ENCODE data around the gene PUS3.

The PUS3 gene

GRCh38 chr11:125883375-125883774 lies 19.6 kb downstream of the PUS3 start:
- no peak overlapping the region for H3K4me3 ChIP-seq (IDR thresholded peaks at IDR 0.05; ENCODE audit: insufficient read depth, low read depth, low read length)
- no peak overlapping the region for H3K9ac ChIP-seq
- H2AFZ ChIP-seq (ENCODE audit: low read depth) = no peak overlapping the region
- H3K4me2 ChIP-seq = no peak overlapping the region
- no peak for TF ChIP-seq CTCF (conservative IDR thresholded peaks at IDR 0.05; ENCODE audit: low read depth, low read length)
- no peaks in the 10 kb centered on the region for H3K79me2 ChIP-seq (ENCODE audit: insufficient read depth, low read depth)
- no peaks in the 10 kb centered on the region for H3K27me3 ChIP-seq (ENCODE audit: insufficient read depth, low read depth)
- H3K4me1 ChIP-seq (ENCODE audit: low read depth, poor library complexity, severe bottlenecking) = no peaks in the 10 kb centered on the region
- no peaks in the 10 kb centered on the region for H3K36me3 ChIP-seq (ENCODE audit: insufficient read depth)
- H3K27ac ChIP-seq = no peak overlapping the region
- no peaks in the 10 kb centered on the region for H4K20me1 ChIP-seq (ENCODE audit: insufficient read depth)

GRCh38 chr11:125881291-125881690 lies 21.7 kb downstream of the PUS3 start:
- Histone ChIP-seq H3K79me2 (ENCODE audit: insufficient read depth, low read depth) (no peaks in the 10 kb centered on the region), H3K4me2 (no peak overlapping the region), H3K27ac (no peak overlapping the region), H3K9ac (no peak overlapping the region), H2AFZ (ENCODE audit: low read depth) (no peak overlapping the region), H4K20me1 (ENCODE audit: insufficient read depth) (no peaks in the 10 kb centered on the region), H3K27me3 (ENCODE audit: insufficient read depth, low read depth) (no peaks in the 10 kb centered on the region), H3K36me3 (ENCODE audit: insufficient read depth) (no peaks in the 10 kb centered on the region), H3K4me1 (ENCODE audit: low read depth, poor library complexity, severe bottlenecking) (no peaks in the 10 kb centered on the region), H3K4me3 (IDR thresholded peaks at IDR 0.05; ENCODE audit: insufficient read depth, low read depth, low read length) (no peak overlapping the region)
- TF ChIP-seq CTCF (conservative IDR thresholded peaks at IDR 0.05; ENCODE audit: low read depth, low read length) = no peak

- Histone ChIP-seq H3K4me3 (IDR thresholded peaks at IDR 0.05; ENCODE audit: insufficient read depth, low read depth, low read length) (no peak overlapping the region), H3K4me1 (ENCODE audit: low read depth, poor library complexity, severe bottlenecking) (no peaks in the 10 kb centered on the region), H3K4me2 (no peak overlapping the region), H3K9ac (no peak overlapping the region), H2AFZ (ENCODE audit: low read depth) (no peak overlapping the region), H3K79me2 (ENCODE audit: insufficient read depth, low read depth) (no peaks in the 10 kb centered on the region), H3K36me3 (ENCODE audit: insufficient read depth) (no peaks in the 10 kb centered on the region), H3K27me3 (ENCODE audit: insufficient read depth, low read depth) (no peaks in the 10 kb centered on the region), H4K20me1 (ENCODE audit: insufficient read depth) (no peaks in the 10 kb centered on the region), H3K27ac (no peak overlapping the region)
- peak; percentile 66 for TF ChIP-seq CTCF (conservative IDR thresholded peaks at IDR 0.05; ENCODE audit: low read depth, low read length)
These were observed 28.4 kb downstream of the PUS3 start for GRCh38 chr11:125874556-125875124.

DNA sequence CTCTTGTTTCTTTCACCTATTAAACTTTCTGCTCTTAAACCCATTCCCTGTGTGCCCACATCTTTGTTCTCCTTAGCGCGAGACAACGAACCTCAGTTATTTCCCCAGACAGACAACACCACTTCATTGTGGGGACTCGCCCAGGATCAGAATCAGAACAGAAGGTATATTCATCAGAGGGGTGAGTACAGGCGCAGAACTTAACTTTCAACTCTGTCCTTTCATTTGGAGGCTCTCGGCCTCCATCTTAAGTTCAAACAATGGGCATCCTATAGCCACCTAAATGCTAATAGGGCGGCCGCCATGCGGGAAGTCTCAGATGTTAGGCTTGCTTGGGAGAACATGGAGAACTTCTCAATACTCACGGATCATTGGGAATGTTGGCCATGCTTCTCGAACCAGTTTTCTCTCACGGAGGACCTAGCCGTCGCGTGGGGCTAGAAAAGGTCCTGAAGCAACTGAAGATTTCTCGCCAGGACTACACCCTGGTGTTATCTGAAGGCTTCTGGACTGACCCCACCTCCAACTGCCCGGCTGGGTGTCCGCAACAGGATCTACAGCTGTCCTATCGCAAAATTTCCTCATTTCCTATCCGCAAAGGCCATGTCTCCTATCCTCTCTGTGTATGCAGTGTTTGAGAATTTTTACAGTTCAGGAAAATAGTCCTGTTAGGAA lies 29.0 kb downstream of the PUS3 start:
- no peak for TF ChIP-seq CTCF (conservative IDR thresholded peaks at IDR 0.05; ENCODE audit: low read depth, low read length)
- Histone ChIP-seq H3K4me2 (no peak overlapping the region), H2AFZ (ENCODE audit: low read depth) (no peak overlapping the region), H3K27ac (no peak overlapping the region), H4K20me1 (ENCODE audit: insufficient read depth) (no peaks in the 10 kb centered on the region), H3K27me3 (ENCODE audit: insufficient read depth, low read depth) (no peaks in the 10 kb centered on the region), H3K79me2 (ENCODE audit: insufficient read depth, low read depth) (no peaks in the 10 kb centered on the region), H3K36me3 (ENCODE audit: insufficient read depth) (no peaks in the 10 kb centered on the region), H3K4me1 (ENCODE audit: low read depth, poor library complexity, severe bottlenecking) (no peaks in the 10 kb centered on the region), H3K9ac (no peak overlapping the region), H3K4me3 (IDR thresholded peaks at IDR 0.05; ENCODE audit: insufficient read depth, low read depth, low read length) (no peak overlapping the region)
